GM20000 (cell line): ENCODE results near the gene SYT8.
"Not testable (repeated sequence)": the region's sequence is repeated elsewhere in the genome, so short reads cannot be mapped to it uniquely, and the experiment has no call there.

ENCODE experiments used
- DNase-seq: peaks from one replicate; pipeline ENCODE4 v3.0.0; 2012; ENCODE audit warnings: low spot score
- CTCF ChIP-seq: IDR thresholded peaks from 2 replicates; pipeline ENCODE4 v1.5.1; 2012; ENCODE audit warnings: mild to moderate bottlenecking, control low read depth; ENCODE audit errors: extremely low read depth, missing control alignments

The SYT8 gene

GRCh38 chr11:1870326-1870696, 35.5 kb downstream of the SYT8 start:
- no peak for TF ChIP-seq CTCF
- no peak for DNase-seq

GRCh38 chr11:1870721-1871466, 36.1 kb downstream of the SYT8 start:
- no peak for TF ChIP-seq CTCF
- no peak for DNase-seq

- no peak for TF ChIP-seq CTCF
- DNase-seq, result no peak
Measured at GRCh38 chr11:1871531-1871930, 36.7 kb downstream of the SYT8 start.

GRCh38 chr11:1872267-1872985, 37.6 kb downstream of the SYT8 start:
- TF ChIP-seq CTCF, result no peak
- no peak for DNase-seq

GRCh38 chr11:1873048-1873812, 38.4 kb downstream of the SYT8 start:
- DNase-seq, result no peak
- TF ChIP-seq CTCF, result no peak

- not testable (repeated sequence) for DNase-seq
Measured at GRCh38 chr11:1873813-1874150, 39.0 kb downstream of the SYT8 start.

GRCh38 chr11:1874441-1875092, 39.8 kb downstream of the SYT8 start:
- not testable (repeated sequence) for DNase-seq
